Measurements from ENCODE around the gene TSC22D2. TPM values are rescaled to one million over a fixed set of nuclear protein-coding genes. Genes with fewer than 3 reads are reported as not detected.

The TSC22D2 gene
- polyA plus RNA-seq (2013, experiment 1 of 2): 38.9 TPM
- 36.0 TPM for polyA plus RNA-seq (2013, experiment 2 of 2)

- Histone ChIP-seq H3K9me3 (ENCODE audit: control insufficient read depth, low read length) (no peaks in the 10 kb centered on the region), H3K27ac (ENCODE audit: low read depth, low read length, severe bottlenecking) (peak within 1 kb of the TSS; percentile 98), H3K4me3 (ENCODE audit: extremely low read depth, insufficient read depth, low read length, poor library complexity, severe bottlenecking) (peak within 1 kb of the TSS; percentile 95), H3K4me1 (ENCODE audit: control insufficient read depth, insufficient read depth, low read length, poor library complexity, severe bottlenecking) (no peaks in the 10 kb centered on the region), H3K36me3 (ENCODE audit: control insufficient read depth, insufficient read depth, low read length) (peaks cover 21% of the 10 kb centered on the region)
- 0 to 1% methylated on average over 42 to 76 of the region's 102 CpGs for WGBS, 2 experiments (ENCODE audit: insufficient coverage in 2 of 2)
These were observed at the start of gene TSC22D2 for GRCh38 chr3:150408221-150409124. TSC22D2 (plus strand) TSS chr3:150408298; CDS start chr3:150409351, 1,053 bp downstream.

GRCh38 chr3:150359381-150359780, 48.7 kb upstream of the TSC22D2 start:
- no peaks in the 10 kb centered on the region for H3K4me1 ChIP-seq (ENCODE audit: control insufficient read depth, insufficient read depth, low read length, poor library complexity, severe bottlenecking)
- no peak overlapping the region for H3K27ac ChIP-seq (ENCODE audit: low read depth, low read length, severe bottlenecking)
- no peak overlapping the region for H3K4me3 ChIP-seq (ENCODE audit: extremely low read depth, insufficient read depth, low read length, poor library complexity, severe bottlenecking)
- 100% methylated on average over 1 of the region's 2 CpGs; no CpG with 5 or more reads in 1 of the 2 experiments for WGBS, 2 experiments (ENCODE audit: insufficient coverage in 2 of 2)
- no peaks in the 10 kb centered on the region for H3K36me3 ChIP-seq (ENCODE audit: control insufficient read depth, insufficient read depth, low read length)
- no peaks in the 10 kb centered on the region for H3K9me3 ChIP-seq (ENCODE audit: control insufficient read depth, low read length)

- Histone ChIP-seq H3K4me1 (ENCODE audit: control insufficient read depth, insufficient read depth, low read length, poor library complexity, severe bottlenecking) (no peaks in the 10 kb centered on the region), H3K9me3 (ENCODE audit: control insufficient read depth, low read length) (no peaks in the 10 kb centered on the region), H3K4me3 (ENCODE audit: extremely low read depth, insufficient read depth, low read length, poor library complexity, severe bottlenecking) (no peak overlapping the region), H3K27ac (ENCODE audit: low read depth, low read length, severe bottlenecking) (no peak overlapping the region), H3K36me3 (ENCODE audit: control insufficient read depth, insufficient read depth, low read length) (no peaks in the 10 kb centered on the region)
- 100% methylated on average over 1 of the region's 3 CpGs; no CpG with 5 or more reads in 1 of the 2 experiments for WGBS, 2 experiments (ENCODE audit: insufficient coverage in 2 of 2)
These were observed 47.1 kb upstream of the TSC22D2 start for GRCh38 chr3:150360966-150361365.

GRCh38 chr3:150362515-150363302, 45.4 kb upstream of the TSC22D2 start:
- 100% methylated on average over 1 of the region's 2 CpGs for WGBS, 2 experiments (ENCODE audit: insufficient coverage in 2 of 2)
- H3K27ac ChIP-seq (ENCODE audit: low read depth, low read length, severe bottlenecking): no peak overlapping the region

GRCh38 chr3:150363420-150363819, 44.7 kb upstream of the TSC22D2 start:
- no peak overlapping the region for H3K27ac ChIP-seq (ENCODE audit: low read depth, low read length, severe bottlenecking)
- H3K36me3 ChIP-seq (ENCODE audit: control insufficient read depth, insufficient read depth, low read length): no peaks in the 10 kb centered on the region
- WGBS, 2 experiments (ENCODE audit: insufficient coverage in 2 of 2): 93 to 100% methylated on average over 2 of the region's 2 CpGs
- no peaks in the 10 kb centered on the region for H3K9me3 ChIP-seq (ENCODE audit: control insufficient read depth, low read length)
- no peak overlapping the region for H3K4me3 ChIP-seq (ENCODE audit: extremely low read depth, insufficient read depth, low read length, poor library complexity, severe bottlenecking)
- no peaks in the 10 kb centered on the region for H3K4me1 ChIP-seq (ENCODE audit: control insufficient read depth, insufficient read depth, low read length, poor library complexity, severe bottlenecking)

More at GRCh38 chr3:150362515-150363302, 45.4 kb upstream of the TSC22D2 start:
- Histone ChIP-seq H3K4me1 (ENCODE audit: control insufficient read depth, insufficient read depth, low read length, poor library complexity, severe bottlenecking) (no peaks in the 10 kb centered on the region), H3K9me3 (ENCODE audit: control insufficient read depth, low read length) (no peaks in the 10 kb centered on the region), H3K36me3 (ENCODE audit: control insufficient read depth, insufficient read depth, low read length) (no peaks in the 10 kb centered on the region), H3K4me3 (ENCODE audit: extremely low read depth, insufficient read depth, low read length, poor library complexity, severe bottlenecking) (no peak overlapping the region)

GRCh38 chr3:150365132-150365604, 42.9 kb upstream of the TSC22D2 start:
- WGBS, 2 experiments (ENCODE audit: insufficient coverage in 2 of 2): 85 to 88% methylated on average over 4 to 5 of the region's 5 CpGs
- Histone ChIP-seq H3K27ac (ENCODE audit: low read depth, low read length, severe bottlenecking) (no peak overlapping the region), H3K9me3 (ENCODE audit: control insufficient read depth, low read length) (no peaks in the 10 kb centered on the region), H3K4me3 (ENCODE audit: extremely low read depth, insufficient read depth, low read length, poor library complexity, severe bottlenecking) (no peak overlapping the region), H3K36me3 (ENCODE audit: control insufficient read depth, insufficient read depth, low read length) (no peaks in the 10 kb centered on the region), H3K4me1 (ENCODE audit: control insufficient read depth, insufficient read depth, low read length, poor library complexity, severe bottlenecking) (peaks cover 6% of the 10 kb centered on the region)

GRCh38 chr3:150367757-150368156, 40.3 kb upstream of the TSC22D2 start:
- H3K4me1 ChIP-seq (ENCODE audit: control insufficient read depth, insufficient read depth, low read length, poor library complexity, severe bottlenecking): peaks cover 28% of the 10 kb centered on the region
- no peaks in the 10 kb centered on the region for H3K9me3 ChIP-seq (ENCODE audit: control insufficient read depth, low read length)
- H3K27ac ChIP-seq (ENCODE audit: low read depth, low read length, severe bottlenecking): no peak overlapping the region
- H3K4me3 ChIP-seq (ENCODE audit: extremely low read depth, insufficient read depth, low read length, poor library complexity, severe bottlenecking): no peak overlapping the region
- no peaks in the 10 kb centered on the region for H3K36me3 ChIP-seq (ENCODE audit: control insufficient read depth, insufficient read depth, low read length)

GRCh38 chr3:150370122-150370602, 37.9 kb upstream of the TSC22D2 start:
- Histone ChIP-seq H3K4me3 (ENCODE audit: extremely low read depth, insufficient read depth, low read length, poor library complexity, severe bottlenecking) (peak overlapping the region; percentile 26), H3K36me3 (ENCODE audit: control insufficient read depth, insufficient read depth, low read length) (no peaks in the 10 kb centered on the region), H3K4me1 (ENCODE audit: control insufficient read depth, insufficient read depth, low read length, poor library complexity, severe bottlenecking) (peaks cover 28% of the 10 kb centered on the region), H3K27ac (ENCODE audit: low read depth, low read length, severe bottlenecking) (peak overlapping the region; percentile 84), H3K9me3 (ENCODE audit: control insufficient read depth, low read length) (no peaks in the 10 kb centered on the region)
- 8 to 11% methylated on average over 3 to 4 of the region's 4 CpGs for WGBS, 2 experiments (ENCODE audit: insufficient coverage in 2 of 2)

- peak overlapping the region; percentile 95 for H3K27ac ChIP-seq (ENCODE audit: low read depth, low read length, severe bottlenecking)
- no peaks in the 10 kb centered on the region for H3K9me3 ChIP-seq (ENCODE audit: control insufficient read depth, low read length)
- H3K4me1 ChIP-seq (ENCODE audit: control insufficient read depth, insufficient read depth, low read length, poor library complexity, severe bottlenecking): peaks cover 29% of the 10 kb centered on the region
- no CpG with 5 or more reads among the region's 1 CpG for WGBS, 2 experiments (ENCODE audit: insufficient coverage in 2 of 2)
- peak overlapping the region; percentile 26 for H3K4me3 ChIP-seq (ENCODE audit: extremely low read depth, insufficient read depth, low read length, poor library complexity, severe bottlenecking)
- H3K36me3 ChIP-seq (ENCODE audit: control insufficient read depth, insufficient read depth, low read length): no peaks in the 10 kb centered on the region
These were observed 37.1 kb upstream of the TSC22D2 start for GRCh38 chr3:150370999-150371398.

- peak overlapping the region; percentile 95 for H3K27ac ChIP-seq (ENCODE audit: low read depth, low read length, severe bottlenecking)
- H3K9me3 ChIP-seq (ENCODE audit: control insufficient read depth, low read length): no peaks in the 10 kb centered on the region
- H3K36me3 ChIP-seq (ENCODE audit: control insufficient read depth, insufficient read depth, low read length): no peaks in the 10 kb centered on the region
- peaks cover 33% of the 10 kb centered on the region for H3K4me1 ChIP-seq (ENCODE audit: control insufficient read depth, insufficient read depth, low read length, poor library complexity, severe bottlenecking)
- 53 to 69% methylated on average over 5 of the region's 6 CpGs for WGBS, 2 experiments (ENCODE audit: insufficient coverage in 2 of 2)
- H3K4me3 ChIP-seq (ENCODE audit: extremely low read depth, insufficient read depth, low read length, poor library complexity, severe bottlenecking): no peak overlapping the region
These were observed 36.3 kb upstream of the TSC22D2 start for GRCh38 chr3:150371741-150372254.

All from mesodermal cell (in vitro differentiated cells).